ENCODE results near the gene BICDL1. TPM values are rescaled to one million over a fixed set of nuclear protein-coding genes. Genes with fewer than 3 reads are reported as not detected.

BICDL1 gene
- total RNA-seq, 1 experiment from 2014 or later: 22.2 TPM

DNA sequence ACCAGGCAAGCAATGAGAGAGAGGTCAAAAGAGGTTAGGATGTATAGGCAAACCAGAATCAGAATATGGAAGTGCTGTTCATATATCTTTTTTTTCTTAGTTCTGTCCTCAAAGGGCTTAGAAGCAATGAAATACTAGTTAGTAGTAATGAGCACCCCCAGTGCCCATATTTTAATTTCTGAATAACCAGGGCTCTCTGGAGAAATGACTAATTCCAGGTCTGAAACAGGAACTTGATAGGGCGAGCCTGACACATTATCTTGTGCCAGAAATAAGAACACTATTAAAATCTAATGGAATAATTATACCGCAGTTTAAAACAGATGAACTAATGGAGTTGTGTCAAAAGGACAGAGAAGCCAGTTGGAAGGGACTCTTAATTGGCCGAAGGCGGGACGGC, 30.9 kb downstream of the BICDL1 start:
- Histone ChIP-seq H3K36me3 (ENCODE audit: control insufficient read depth, insufficient read depth, low read length) (no peaks in the 10 kb centered on the region), H3K4me1 (ENCODE audit: control insufficient read depth, insufficient read depth, low read length) (0 out of 2 replicates have a peak, but pooled peaks cover 2% of the 10 kb centered on the region), H3K4me3 (ENCODE audit: low read depth in 2 of 2, low read length in 2 of 2) (no peak overlapping the region), H3K9me3 (ENCODE audit: control insufficient read depth, insufficient read depth, low read depth, low read length) (no peaks in the 10 kb centered on the region), H3K27me3 (ENCODE audit: control insufficient read depth, insufficient read depth, low read length) (no peaks in the 10 kb centered on the region), H3K27ac (ENCODE audit: low read length) (no peak overlapping the region)
- POLR2A ChIA-PET: no interaction called here
- CTCF ChIA-PET: no interaction called here
- no peak for DNase-seq (ENCODE audit: low read depth, low spot score)
- TF ChIP-seq, protein P1, sequence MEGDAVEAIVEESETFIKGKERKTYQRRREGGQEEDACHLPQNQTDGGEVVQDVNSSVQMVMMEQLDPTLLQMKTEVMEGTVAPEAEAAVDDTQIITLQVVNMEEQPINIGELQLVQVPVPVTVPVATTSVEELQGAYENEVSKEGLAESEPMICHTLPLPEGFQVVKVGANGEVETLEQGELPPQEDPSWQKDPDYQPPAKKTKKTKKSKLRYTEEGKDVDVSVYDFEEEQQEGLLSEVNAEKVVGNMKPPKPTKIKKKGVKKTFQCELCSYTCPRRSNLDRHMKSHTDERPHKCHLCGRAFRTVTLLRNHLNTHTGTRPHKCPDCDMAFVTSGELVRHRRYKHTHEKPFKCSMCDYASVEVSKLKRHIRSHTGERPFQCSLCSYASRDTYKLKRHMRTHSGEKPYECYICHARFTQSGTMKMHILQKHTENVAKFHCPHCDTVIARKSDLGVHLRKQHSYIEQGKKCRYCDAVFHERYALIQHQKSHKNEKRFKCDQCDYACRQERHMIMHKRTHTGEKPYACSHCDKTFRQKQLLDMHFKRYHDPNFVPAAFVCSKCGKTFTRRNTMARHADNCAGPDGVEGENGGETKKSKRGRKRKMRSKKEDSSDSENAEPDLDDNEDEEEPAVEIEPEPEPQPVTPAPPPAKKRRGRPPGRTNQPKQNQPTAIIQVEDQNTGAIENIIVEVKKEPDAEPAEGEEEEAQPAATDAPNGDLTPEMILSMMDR (IDR thresholded peaks at IDR 0.05): no peak
- TF ChIP-seq TCF7L2 (IDR thresholded peaks at IDR 0.05; ENCODE audit: low read depth, low read length) (no peak), SIN3A (IDR thresholded peaks at IDR 0.05; ENCODE audit: borderline replicate concordance, insufficient read depth, low read depth, low read length) (no peak), POLR2AphosphoS5 (IDR thresholded peaks at IDR 0.05; ENCODE audit: low read depth, low read length) (no peak)
- TF ChIP-seq, protein P2, sequence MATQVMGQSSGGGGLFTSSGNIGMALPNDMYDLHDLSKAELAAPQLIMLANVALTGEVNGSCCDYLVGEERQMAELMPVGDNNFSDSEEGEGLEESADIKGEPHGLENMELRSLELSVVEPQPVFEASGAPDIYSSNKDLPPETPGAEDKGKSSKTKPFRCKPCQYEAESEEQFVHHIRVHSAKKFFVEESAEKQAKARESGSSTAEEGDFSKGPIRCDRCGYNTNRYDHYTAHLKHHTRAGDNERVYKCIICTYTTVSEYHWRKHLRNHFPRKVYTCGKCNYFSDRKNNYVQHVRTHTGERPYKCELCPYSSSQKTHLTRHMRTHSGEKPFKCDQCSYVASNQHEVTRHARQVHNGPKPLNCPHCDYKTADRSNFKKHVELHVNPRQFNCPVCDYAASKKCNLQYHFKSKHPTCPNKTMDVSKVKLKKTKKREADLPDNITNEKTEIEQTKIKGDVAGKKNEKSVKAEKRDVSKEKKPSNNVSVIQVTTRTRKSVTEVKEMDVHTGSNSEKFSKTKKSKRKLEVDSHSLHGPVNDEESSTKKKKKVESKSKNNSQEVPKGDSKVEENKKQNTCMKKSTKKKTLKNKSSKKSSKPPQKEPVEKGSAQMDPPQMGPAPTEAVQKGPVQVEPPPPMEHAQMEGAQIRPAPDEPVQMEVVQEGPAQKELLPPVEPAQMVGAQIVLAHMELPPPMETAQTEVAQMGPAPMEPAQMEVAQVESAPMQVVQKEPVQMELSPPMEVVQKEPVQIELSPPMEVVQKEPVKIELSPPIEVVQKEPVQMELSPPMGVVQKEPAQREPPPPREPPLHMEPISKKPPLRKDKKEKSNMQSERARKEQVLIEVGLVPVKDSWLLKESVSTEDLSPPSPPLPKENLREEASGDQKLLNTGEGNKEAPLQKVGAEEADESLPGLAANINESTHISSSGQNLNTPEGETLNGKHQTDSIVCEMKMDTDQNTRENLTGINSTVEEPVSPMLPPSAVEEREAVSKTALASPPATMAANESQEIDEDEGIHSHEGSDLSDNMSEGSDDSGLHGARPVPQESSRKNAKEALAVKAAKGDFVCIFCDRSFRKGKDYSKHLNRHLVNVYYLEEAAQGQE (IDR thresholded peaks at IDR 0.05; ENCODE audit: insufficient read depth in 1 of 2, low read depth in 2 of 2, low read length in 1 of 2): no peak
- intact Hi-C loops (cut with micrococcal nuclease; ENCODE audit: unreplicated experiment): no loop called here
- no peak for ATAC-seq
- no TSS peak for BruUV-seq (replicated peaks)
- in situ Hi-C loops (cut with HindIII; ENCODE audit: low pct_unique_long_range_greater_than_20kb, low sequenced_read_pairs): no loop called here

DNA sequence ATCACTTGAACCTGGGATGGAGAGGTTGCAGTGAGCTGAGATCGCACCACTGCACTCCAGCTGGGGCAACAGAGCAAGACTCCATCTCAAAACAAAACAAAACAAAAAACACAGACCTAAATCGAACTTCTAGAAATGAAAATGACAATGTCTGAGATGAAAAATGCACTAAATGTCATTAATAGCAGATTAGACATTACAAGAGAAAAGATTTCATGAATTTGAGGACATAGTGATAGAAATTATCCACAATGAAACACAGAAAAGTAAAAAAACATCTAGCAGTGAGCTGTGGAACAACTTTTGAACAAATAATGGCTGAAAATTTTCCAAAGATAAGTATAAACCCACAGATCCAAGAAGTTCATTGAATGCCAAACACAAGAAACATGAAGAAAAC, 35.2 kb downstream of the BICDL1 start:
- Histone ChIP-seq H3K36me3 (ENCODE audit: control insufficient read depth, insufficient read depth, low read length) (no peaks in the 10 kb centered on the region), H3K27ac (ENCODE audit: low read length) (no peak overlapping the region), H3K4me3 (ENCODE audit: low read depth in 2 of 2, low read length in 2 of 2) (no peak overlapping the region), H3K27me3 (ENCODE audit: control insufficient read depth, insufficient read depth, low read length) (no peaks in the 10 kb centered on the region), H3K9me3 (ENCODE audit: control insufficient read depth, insufficient read depth, low read depth, low read length) (no peaks in the 10 kb centered on the region), H3K4me1 (ENCODE audit: control insufficient read depth, insufficient read depth, low read length) (no peaks in the 10 kb centered on the region)
- ATAC-seq (no peak), DNase-seq (ENCODE audit: low read depth, low spot score) (no peak)
- BruUV-seq (replicated peaks): no TSS peak
- CTCF ChIA-PET: no interaction called here
- POLR2A ChIA-PET: no interaction called here
- TF ChIP-seq, protein P2 (IDR thresholded peaks at IDR 0.05; ENCODE audit: insufficient read depth in 1 of 2, low read depth in 2 of 2, low read length in 1 of 2): no peak
- TF ChIP-seq, protein P1 (IDR thresholded peaks at IDR 0.05): no peak
- intact Hi-C loops (cut with micrococcal nuclease; ENCODE audit: unreplicated experiment): no loop called here
- in situ Hi-C loops (cut with HindIII; ENCODE audit: low pct_unique_long_range_greater_than_20kb, low sequenced_read_pairs): no loop called here

All from Panc1 (cell line).